ENCODE data around the gene PIK3C2G.

Gene PIK3C2G

DNA sequence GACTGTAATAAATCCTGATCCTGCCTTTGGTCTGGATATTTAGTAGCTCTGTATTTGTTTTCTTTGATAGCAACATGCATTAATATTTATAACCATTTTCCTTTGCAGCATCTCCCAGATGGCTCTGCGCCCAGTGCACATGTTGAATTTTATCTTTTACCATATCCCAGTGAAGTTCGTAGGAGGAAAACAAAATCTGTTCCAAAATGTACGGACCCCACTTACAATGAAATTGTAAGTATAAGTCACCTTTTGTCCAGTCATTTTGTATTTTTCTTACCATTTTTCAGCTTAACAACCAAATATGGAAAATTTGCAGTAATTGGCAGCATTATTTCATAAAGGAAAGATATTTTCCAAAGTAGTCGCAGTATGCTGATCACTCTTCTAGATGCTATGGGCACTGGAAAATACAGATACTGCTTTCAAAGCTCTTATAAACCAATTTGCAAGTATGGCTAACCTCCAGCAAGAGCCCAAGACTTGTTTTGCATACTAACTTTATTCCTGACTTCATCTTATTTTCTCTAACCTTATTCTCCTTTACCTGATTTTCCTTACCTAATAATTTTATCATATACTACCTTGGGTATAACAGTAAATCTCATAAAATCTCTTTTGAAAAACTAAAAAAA is 379.1 kb downstream of the PIK3C2G start:
- Histone ChIP-seq H2AFZ (ENCODE audit: low read length) (no peak overlapping the region), H3K79me2 (ENCODE audit: insufficient read depth, low read length) (no peaks in the 10 kb centered on the region), H3K9me3 (ENCODE audit: insufficient read depth, low read depth, low read length) (no peaks in the 10 kb centered on the region), H3K9ac (ENCODE audit: low read depth, low read length, poor library complexity, severe bottlenecking) (no peak overlapping the region), H3K27me3 (ENCODE audit: insufficient read depth, low read length, poor library complexity, severe bottlenecking) (no peaks in the 10 kb centered on the region), H3K4me1 (ENCODE audit: insufficient read depth, low read length, poor library complexity, severe bottlenecking) (no peaks in the 10 kb centered on the region), H3K4me3 (ENCODE audit: low read length, poor library complexity, severe bottlenecking) (no peak overlapping the region), H3F3A (ENCODE audit: low read depth) (no peaks in the 10 kb centered on the region), H3K36me3 (ENCODE audit: insufficient read depth, low read length) (no peaks in the 10 kb centered on the region), H3K9me2 (replicated peaks; ENCODE audit: low read depth, low read length) (no peaks in the 10 kb centered on the region), H4K20me1 (ENCODE audit: insufficient read depth, low read length, poor library complexity, severe bottlenecking) (no peaks in the 10 kb centered on the region), H3K4me2 (ENCODE audit: low read depth, low read length, poor library complexity, severe bottlenecking) (no peak overlapping the region)
- TF ChIP-seq, protein P1, sequence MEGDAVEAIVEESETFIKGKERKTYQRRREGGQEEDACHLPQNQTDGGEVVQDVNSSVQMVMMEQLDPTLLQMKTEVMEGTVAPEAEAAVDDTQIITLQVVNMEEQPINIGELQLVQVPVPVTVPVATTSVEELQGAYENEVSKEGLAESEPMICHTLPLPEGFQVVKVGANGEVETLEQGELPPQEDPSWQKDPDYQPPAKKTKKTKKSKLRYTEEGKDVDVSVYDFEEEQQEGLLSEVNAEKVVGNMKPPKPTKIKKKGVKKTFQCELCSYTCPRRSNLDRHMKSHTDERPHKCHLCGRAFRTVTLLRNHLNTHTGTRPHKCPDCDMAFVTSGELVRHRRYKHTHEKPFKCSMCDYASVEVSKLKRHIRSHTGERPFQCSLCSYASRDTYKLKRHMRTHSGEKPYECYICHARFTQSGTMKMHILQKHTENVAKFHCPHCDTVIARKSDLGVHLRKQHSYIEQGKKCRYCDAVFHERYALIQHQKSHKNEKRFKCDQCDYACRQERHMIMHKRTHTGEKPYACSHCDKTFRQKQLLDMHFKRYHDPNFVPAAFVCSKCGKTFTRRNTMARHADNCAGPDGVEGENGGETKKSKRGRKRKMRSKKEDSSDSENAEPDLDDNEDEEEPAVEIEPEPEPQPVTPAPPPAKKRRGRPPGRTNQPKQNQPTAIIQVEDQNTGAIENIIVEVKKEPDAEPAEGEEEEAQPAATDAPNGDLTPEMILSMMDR (conservative IDR thresholded peaks at IDR 0.05; ENCODE audit: low read length): no peak
- TF ChIP-seq EZH2phosphoT487 (IDR thresholded peaks at IDR 0.05; ENCODE audit: borderline replicate concordance): no peak

DNA sequence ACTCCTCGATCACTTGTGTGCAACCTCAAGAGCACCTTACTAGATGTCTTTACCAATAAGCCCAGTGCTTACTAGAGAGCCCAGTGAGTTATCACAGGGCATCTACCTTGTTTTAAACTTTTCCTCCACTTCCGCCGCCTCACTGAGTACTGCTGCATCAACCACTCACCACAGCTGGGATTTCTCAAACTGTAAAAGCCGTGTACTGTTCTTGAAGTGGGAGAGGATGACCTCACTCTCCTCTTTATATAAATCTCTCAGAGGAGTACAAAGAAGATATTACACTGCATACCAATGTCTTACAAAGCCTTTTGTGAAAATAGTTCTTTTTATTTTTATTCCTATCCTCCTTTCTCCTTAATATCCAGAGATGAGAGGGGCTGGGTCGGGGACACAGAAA is 382.4 kb downstream of the PIK3C2G start:
- Histone ChIP-seq H3F3A (ENCODE audit: low read depth) (no peaks in the 10 kb centered on the region), H3K9ac (ENCODE audit: low read depth, low read length, poor library complexity, severe bottlenecking) (no peak overlapping the region), H3K9me2 (replicated peaks; ENCODE audit: low read depth, low read length) (no peaks in the 10 kb centered on the region), H3K4me1 (ENCODE audit: insufficient read depth, low read length, poor library complexity, severe bottlenecking) (no peaks in the 10 kb centered on the region), H3K79me2 (ENCODE audit: insufficient read depth, low read length) (no peaks in the 10 kb centered on the region), H3K27me3 (ENCODE audit: insufficient read depth, low read length, poor library complexity, severe bottlenecking) (no peaks in the 10 kb centered on the region), H3K9me3 (ENCODE audit: insufficient read depth, low read depth, low read length) (no peaks in the 10 kb centered on the region), H3K4me3 (ENCODE audit: low read length, poor library complexity, severe bottlenecking) (no peak overlapping the region), H4K20me1 (ENCODE audit: insufficient read depth, low read length, poor library complexity, severe bottlenecking) (no peaks in the 10 kb centered on the region), H2AFZ (ENCODE audit: low read length) (no peak overlapping the region), H3K36me3 (ENCODE audit: insufficient read depth, low read length) (no peaks in the 10 kb centered on the region), H3K4me2 (ENCODE audit: low read depth, low read length, poor library complexity, severe bottlenecking) (no peak overlapping the region)
- TF ChIP-seq, protein P1 (conservative IDR thresholded peaks at IDR 0.05; ENCODE audit: low read length): no peak
- no peak for TF ChIP-seq EZH2phosphoT487 (IDR thresholded peaks at IDR 0.05; ENCODE audit: borderline replicate concordance)

DNA sequence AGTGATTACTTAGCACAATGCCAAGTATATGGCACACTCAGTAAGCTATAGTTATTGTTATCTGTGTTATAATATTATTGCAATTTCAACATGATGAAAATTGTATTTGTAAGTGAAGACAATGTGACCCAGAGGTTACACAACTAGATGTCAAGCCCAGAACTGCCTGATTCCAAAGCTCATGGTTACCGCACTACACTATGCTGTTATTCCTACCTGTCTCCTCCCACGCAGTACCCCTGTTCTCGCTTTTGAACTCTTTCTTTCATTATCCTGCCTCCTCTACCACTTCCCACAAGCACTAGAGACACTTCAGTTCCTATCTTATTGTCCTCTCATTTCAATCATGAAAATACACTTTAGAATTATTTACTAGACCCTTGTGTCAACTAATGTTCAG is 383.2 kb downstream of the PIK3C2G start:
- no peak overlapping the region for H3K9ac ChIP-seq (ENCODE audit: low read depth, low read length, poor library complexity, severe bottlenecking)
- H3K36me3 ChIP-seq (ENCODE audit: insufficient read depth, low read length): no peaks in the 10 kb centered on the region
- no peaks in the 10 kb centered on the region for H3F3A ChIP-seq (ENCODE audit: low read depth)
- no peak overlapping the region for H3K4me3 ChIP-seq (ENCODE audit: low read length, poor library complexity, severe bottlenecking)
- no peak overlapping the region for H3K4me2 ChIP-seq (ENCODE audit: low read depth, low read length, poor library complexity, severe bottlenecking)
- no peaks in the 10 kb centered on the region for H3K9me2 ChIP-seq (replicated peaks; ENCODE audit: low read depth, low read length)
- H3K9me3 ChIP-seq (ENCODE audit: insufficient read depth, low read depth, low read length): no peaks in the 10 kb centered on the region
- no peak for TF ChIP-seq EZH2phosphoT487 (IDR thresholded peaks at IDR 0.05; ENCODE audit: borderline replicate concordance)
- TF ChIP-seq, protein P1 (conservative IDR thresholded peaks at IDR 0.05; ENCODE audit: low read length): no peak
- H3K79me2 ChIP-seq (ENCODE audit: insufficient read depth, low read length): no peaks in the 10 kb centered on the region
- no peaks in the 10 kb centered on the region for H4K20me1 ChIP-seq (ENCODE audit: insufficient read depth, low read length, poor library complexity, severe bottlenecking)
- H3K27me3 ChIP-seq (ENCODE audit: insufficient read depth, low read length, poor library complexity, severe bottlenecking): no peaks in the 10 kb centered on the region
- no peak overlapping the region for H2AFZ ChIP-seq (ENCODE audit: low read length)
- no peaks in the 10 kb centered on the region for H3K4me1 ChIP-seq (ENCODE audit: insufficient read depth, low read length, poor library complexity, severe bottlenecking)

All from Loucy (cell line).